GM19467 (cell line): ENCODE data around the gene MMD2.
"Not testable (repeated sequence)": the region's sequence is repeated elsewhere in the genome, so short reads cannot be mapped to it uniquely, and the experiment has no call there.

Experiments
- ATAC-seq: cut with Tn5 transposase; IDR thresholded peaks from one replicate; pipeline ENCODE4 v1.9.1; 2021; ENCODE audit warnings: mild to moderate bottlenecking, moderate library complexity; ENCODE audit not compliant: unreplicated experiment

Gene MMD2

GRCh38 chr7:4958477-4959301 is at the start of gene MMD2:
Gene MMD2, minus strand, starts transcription at chr7:4959187. Its CDS starts 170 bp downstream, at chr7:4959017.
- no peak for ATAC-seq

- no peak for ATAC-seq
These were observed 46.1 kb upstream of the MMD2 start for GRCh38 chr7:5005066-5005465.

GRCh38 chr7:5001911-5002310 is 42.9 kb upstream of the MMD2 start:
- ATAC-seq, result no peak

- ATAC-seq, result no peak
These were observed 42.0 kb upstream of the MMD2 start for GRCh38 chr7:5001003-5001402.

GRCh38 chr7:4999369-4999950 is 40.5 kb upstream of the MMD2 start:
- no peak for ATAC-seq

- no peak for ATAC-seq
These were observed 39.9 kb upstream of the MMD2 start for GRCh38 chr7:4998910-4999309.

- no peak for ATAC-seq
These were observed 39.3 kb upstream of the MMD2 start for GRCh38 chr7:4998244-4998643.

GRCh38 chr7:4996696-4997222 is 37.8 kb upstream of the MMD2 start:
- ATAC-seq, result no peak

- ATAC-seq, result no peak
These were observed 36.5 kb upstream of the MMD2 start for GRCh38 chr7:4995429-4995969.

- ATAC-seq, result no peak
These were observed 34.5 kb upstream of the MMD2 start for GRCh38 chr7:4993471-4993870.

- not testable (repeated sequence) for ATAC-seq
These were observed 23.8 kb upstream of the MMD2 start for GRCh38 chr7:4982741-4983140.

- not testable (repeated sequence) for ATAC-seq
These were observed 22.4 kb upstream of the MMD2 start for GRCh38 chr7:4981295-4981890.

- not testable (repeated sequence) for ATAC-seq
These were observed 16.6 kb upstream of the MMD2 start for GRCh38 chr7:4975626-4976025.

- ATAC-seq, result peak; percentile 97
These were observed 14.8 kb upstream of the MMD2 start for GRCh38 chr7:4973728-4974198.

GRCh38 chr7:4972446-4972845 is 13.5 kb upstream of the MMD2 start:
- not testable (repeated sequence) for ATAC-seq

- no peak for ATAC-seq
These were observed 6.5 kb upstream of the MMD2 start for GRCh38 chr7:4965295-4966022.

- no peak for ATAC-seq
These were observed 5.5 kb upstream of the MMD2 start for GRCh38 chr7:4964506-4964905.

GRCh38 chr7:4962872-4963775 is 4.1 kb upstream of the MMD2 start:
- ATAC-seq, result no peak

- no peak for ATAC-seq
These were observed 1.4 kb upstream of the MMD2 start for GRCh38 chr7:4960363-4960762.

GRCh38 chr7:4959893-4960292 is 906 bp upstream of the MMD2 start:
- ATAC-seq, result no peak
